Nephron (organoid): ENCODE results near the gene MYOZ1.

ENCODE experiments used
- H3K27ac Mint-ChIP-seq, 3 experiments: 2 replicates each; pipeline ENCODE4 v1.8.0; 2020; ENCODE audit warnings: mixed read lengths in 3 of 3, mild to moderate bottlenecking in 2 of 3, moderate library complexity in 1 of 3
- H3K27me3 Mint-ChIP-seq: 2 replicates; pipeline ENCODE4 v1.8.0; 2021; ENCODE audit warnings: low read depth, mild to moderate bottlenecking, moderate library complexity, mixed read lengths
- H3K36me3 Mint-ChIP-seq: 2 replicates; pipeline ENCODE4 v1.8.0; 2020; ENCODE audit warnings: low read depth, mixed read lengths
- H3K4me1 Mint-ChIP-seq: 2 replicates; pipeline ENCODE4 v1.8.0; 2020; ENCODE audit warnings: mixed read lengths
- H3K4me3 Mint-ChIP-seq, 3 experiments: 2 replicates each; pipeline ENCODE4 v1.8.0; 2020; ENCODE audit warnings: mild to moderate bottlenecking in 3 of 3, mixed read lengths in 3 of 3, moderate library complexity in 2 of 3
- H3K9me3 Mint-ChIP-seq: 2 replicates; pipeline ENCODE4 v1.8.0; 2020; ENCODE audit warnings: mixed read lengths
- TF ChIP-seq, protein P1 (sequence below), 3 experiments: fragments of 200-600 bp; sonication (generic); IDR thresholded peaks; one replicate each; pipeline ENCODE4 v1.5.0; 2021; ENCODE audit warnings: antibody characterized with exemption in 3 of 3; ENCODE audit not compliant: unreplicated experiment in 3 of 3

Gene MYOZ1

DNA sequence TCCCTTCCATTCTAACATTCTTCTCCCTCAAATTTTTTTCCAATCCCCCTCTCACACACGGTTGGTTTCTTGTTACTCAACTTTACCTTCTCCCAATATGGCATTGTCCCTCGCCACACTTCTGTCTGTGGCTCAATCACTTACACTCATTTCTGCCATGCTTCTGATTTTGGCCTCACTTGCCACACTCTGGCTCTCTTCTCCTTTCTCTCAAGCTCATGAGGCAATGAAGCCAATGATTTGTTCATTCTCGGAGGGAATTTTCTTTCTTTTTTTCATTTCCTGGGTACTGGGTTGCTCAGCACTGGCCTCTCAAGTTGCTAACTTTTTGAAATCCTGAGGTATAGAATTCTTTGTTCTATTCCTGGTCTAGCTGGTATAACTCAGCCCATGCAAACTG lies 4.0 kb upstream of the MYOZ1 start:
- Mint-ChIP-seq H3K27ac (peak overlapping the region in 1 of 3 experiments; percentile 39), H3K9me3 (no peaks in the 10 kb centered on the region), H3K36me3 (no peaks in the 10 kb centered on the region), H3K4me3 (peak overlapping the region in 1 of 3 experiments; percentile 2), H3K4me1 (peaks cover 47% of the 10 kb centered on the region), H3K27me3 (no peaks in the 10 kb centered on the region)
- TF ChIP-seq, protein P1, sequence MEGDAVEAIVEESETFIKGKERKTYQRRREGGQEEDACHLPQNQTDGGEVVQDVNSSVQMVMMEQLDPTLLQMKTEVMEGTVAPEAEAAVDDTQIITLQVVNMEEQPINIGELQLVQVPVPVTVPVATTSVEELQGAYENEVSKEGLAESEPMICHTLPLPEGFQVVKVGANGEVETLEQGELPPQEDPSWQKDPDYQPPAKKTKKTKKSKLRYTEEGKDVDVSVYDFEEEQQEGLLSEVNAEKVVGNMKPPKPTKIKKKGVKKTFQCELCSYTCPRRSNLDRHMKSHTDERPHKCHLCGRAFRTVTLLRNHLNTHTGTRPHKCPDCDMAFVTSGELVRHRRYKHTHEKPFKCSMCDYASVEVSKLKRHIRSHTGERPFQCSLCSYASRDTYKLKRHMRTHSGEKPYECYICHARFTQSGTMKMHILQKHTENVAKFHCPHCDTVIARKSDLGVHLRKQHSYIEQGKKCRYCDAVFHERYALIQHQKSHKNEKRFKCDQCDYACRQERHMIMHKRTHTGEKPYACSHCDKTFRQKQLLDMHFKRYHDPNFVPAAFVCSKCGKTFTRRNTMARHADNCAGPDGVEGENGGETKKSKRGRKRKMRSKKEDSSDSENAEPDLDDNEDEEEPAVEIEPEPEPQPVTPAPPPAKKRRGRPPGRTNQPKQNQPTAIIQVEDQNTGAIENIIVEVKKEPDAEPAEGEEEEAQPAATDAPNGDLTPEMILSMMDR (IDR thresholded peaks at IDR 0.05; ENCODE audit: unreplicated experiment in 3 of 3), result no peak

DNA sequence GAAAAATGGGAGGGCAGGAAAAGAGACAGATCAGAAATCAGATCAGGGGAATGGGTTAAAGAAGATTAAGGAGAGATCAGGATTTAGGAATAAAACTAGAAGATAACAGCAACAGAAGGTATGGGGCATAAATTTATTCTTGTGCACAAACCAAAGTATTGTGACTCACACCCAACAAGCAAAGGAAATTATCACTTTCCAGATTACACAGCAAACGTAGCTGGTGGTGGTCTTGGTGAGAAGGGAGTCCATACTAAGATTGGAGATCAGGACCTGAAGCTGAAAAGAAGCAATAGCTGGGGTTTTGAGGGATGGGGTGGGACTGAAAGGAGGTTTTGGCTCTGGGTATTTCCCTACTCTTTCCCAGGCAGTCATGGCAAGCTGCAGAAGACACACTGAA lies 3.5 kb upstream of the MYOZ1 start:
- H3K27me3 Mint-ChIP-seq, result no peaks in the 10 kb centered on the region
- H3K27ac Mint-ChIP-seq, result peak overlapping the region; percentile 13 to 65 (median 39)
- peaks cover 47% of the 10 kb centered on the region for H3K4me1 Mint-ChIP-seq
- peak overlapping the region in 2 of 3 experiments; percentile 26 to 43 for H3K4me3 Mint-ChIP-seq
- TF ChIP-seq, protein P1 (IDR thresholded peaks at IDR 0.05; ENCODE audit: unreplicated experiment in 3 of 3), result no peak
- no peaks in the 10 kb centered on the region for H3K36me3 Mint-ChIP-seq
- no peaks in the 10 kb centered on the region for H3K9me3 Mint-ChIP-seq

DNA sequence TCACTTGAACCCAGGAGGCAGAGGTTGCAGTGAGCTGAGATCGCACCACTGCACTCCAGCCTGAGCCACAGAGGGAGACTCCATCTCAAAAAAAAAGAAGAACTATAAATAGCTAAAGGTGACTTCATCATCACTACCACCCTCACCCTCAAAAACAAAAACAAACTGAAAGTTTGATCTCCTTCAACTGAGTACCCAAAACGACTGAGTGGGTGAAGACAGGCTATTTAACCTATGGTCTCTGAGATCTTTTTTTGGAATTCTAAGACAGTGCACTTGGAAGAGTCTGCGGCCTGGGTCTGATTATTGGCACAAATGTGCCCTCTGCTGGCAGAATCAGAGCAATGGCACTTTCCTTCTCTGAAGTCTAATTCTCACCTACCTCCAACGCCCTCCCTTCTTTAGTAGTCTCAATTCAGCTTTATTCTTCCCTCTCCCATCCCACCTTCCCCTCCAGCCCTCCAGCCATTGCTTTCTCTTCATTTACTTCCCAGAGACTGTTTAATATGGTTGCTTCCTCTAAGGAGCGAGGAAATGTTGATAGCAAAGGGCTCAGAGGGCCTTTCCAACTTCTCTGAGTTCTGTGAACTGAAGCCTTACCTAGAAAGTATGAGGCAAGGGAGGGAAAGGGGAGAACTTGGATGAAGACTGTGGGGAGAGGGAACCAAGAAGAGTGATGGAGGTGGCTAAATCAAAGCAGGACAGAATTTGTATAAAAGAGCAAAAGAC lies 2.9 kb upstream of the MYOZ1 start:
- Mint-ChIP-seq H3K36me3 (no peaks in the 10 kb centered on the region), H3K4me1 (peaks cover 42% of the 10 kb centered on the region), H3K27me3 (peaks cover 3% of the 10 kb centered on the region), H3K27ac (peak overlapping the region; percentile 13 to 65 (median 17)), H3K4me3 (peak overlapping the region; percentile 2 to 49 (median 36)), H3K9me3 (no peaks in the 10 kb centered on the region)
- TF ChIP-seq, protein P1 (IDR thresholded peaks at IDR 0.05; ENCODE audit: unreplicated experiment in 3 of 3), result peak; percentile 83 to 92 (median 86)

DNA sequence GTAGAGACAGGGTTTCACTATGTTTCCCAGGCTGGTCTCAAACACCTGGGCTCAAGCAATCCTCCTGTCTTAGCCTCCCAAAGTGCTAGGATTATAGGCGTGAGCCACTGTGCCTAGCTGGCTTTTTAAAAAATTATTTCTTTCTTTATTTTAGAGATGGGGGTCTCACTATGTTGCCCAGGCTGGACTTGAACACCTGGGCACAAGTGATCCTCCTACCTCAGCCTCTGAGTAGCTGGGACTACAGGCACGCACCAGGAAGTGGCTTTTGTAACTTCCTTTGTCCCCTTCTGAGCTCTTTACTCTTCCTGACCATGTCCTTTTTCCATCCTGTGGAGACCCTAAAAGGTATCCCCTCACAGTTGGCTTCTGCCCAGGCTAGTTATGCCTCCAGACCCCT lies 2.1 kb upstream of the MYOZ1 start:
- Mint-ChIP-seq H3K4me3 (no peak overlapping the region), H3K36me3 (no peaks in the 10 kb centered on the region), H3K4me1 (peaks cover 37% of the 10 kb centered on the region), H3K9me3 (no peaks in the 10 kb centered on the region), H3K27ac (no peak overlapping the region), H3K27me3 (peaks cover 4% of the 10 kb centered on the region)
- TF ChIP-seq, protein P1 (IDR thresholded peaks at IDR 0.05; ENCODE audit: unreplicated experiment in 3 of 3), result no peak

DNA sequence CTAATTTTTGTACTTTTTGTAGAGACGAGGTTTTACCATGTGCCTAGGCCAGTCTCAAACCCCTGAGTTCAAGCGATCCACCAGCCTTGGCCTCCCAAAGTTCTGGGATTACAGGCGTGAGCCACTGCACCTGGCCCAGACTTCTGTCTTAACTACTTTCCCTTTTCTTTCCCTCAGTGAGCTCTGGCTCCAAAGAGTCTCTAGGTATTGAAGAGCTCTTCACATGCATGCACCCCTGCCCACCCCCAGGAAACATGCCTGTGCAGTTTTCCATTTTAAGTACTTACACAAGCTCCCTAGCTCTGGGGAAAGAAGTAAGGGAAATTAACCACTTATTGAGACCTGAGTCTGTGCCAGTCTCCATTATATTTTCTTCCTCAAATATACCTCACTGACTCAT lies 2.0 kb downstream of the MYOZ1 start:
- TF ChIP-seq, protein P1 (IDR thresholded peaks at IDR 0.05; ENCODE audit: unreplicated experiment in 3 of 3), result no peak
- no peaks in the 10 kb centered on the region for H3K9me3 Mint-ChIP-seq
- peaks cover 8% of the 10 kb centered on the region for H3K27me3 Mint-ChIP-seq
- no peak overlapping the region for H3K4me3 Mint-ChIP-seq
- H3K4me1 Mint-ChIP-seq, result peaks cover 24% of the 10 kb centered on the region
- H3K36me3 Mint-ChIP-seq, result no peaks in the 10 kb centered on the region
- H3K27ac Mint-ChIP-seq, result no peak overlapping the region

DNA sequence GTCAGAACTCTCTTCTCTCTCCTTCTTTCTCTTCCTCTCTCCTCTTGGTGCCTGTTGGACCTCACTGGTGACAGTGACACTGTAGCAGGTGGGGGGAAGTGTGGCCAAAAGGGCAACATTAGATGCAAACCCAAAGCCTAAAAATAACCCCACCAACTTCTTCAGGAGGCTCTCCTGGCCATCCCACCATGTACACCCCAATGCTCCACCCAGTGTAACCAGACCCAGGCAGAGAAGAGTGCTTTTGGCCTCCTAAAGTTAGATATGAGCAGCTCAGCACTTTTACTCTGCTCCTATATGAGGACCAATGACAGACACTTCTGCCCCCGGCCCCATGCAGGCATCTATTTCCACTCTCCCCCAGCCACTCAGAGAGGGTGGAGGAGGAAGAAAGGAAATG lies 5.5 kb downstream of the MYOZ1 start:
- no peak overlapping the region for H3K27ac Mint-ChIP-seq
- H3K4me1 Mint-ChIP-seq, result peaks cover 9% of the 10 kb centered on the region
- TF ChIP-seq, protein P1 (IDR thresholded peaks at IDR 0.05; ENCODE audit: unreplicated experiment in 3 of 3), result no peak
- H3K4me3 Mint-ChIP-seq, result no peak overlapping the region
- no peaks in the 10 kb centered on the region for H3K9me3 Mint-ChIP-seq
- peaks cover 8% of the 10 kb centered on the region for H3K27me3 Mint-ChIP-seq
- no peaks in the 10 kb centered on the region for H3K36me3 Mint-ChIP-seq
